SH-SY5Y (cell line): Measurements from ENCODE around the gene SLC35B3.

Experiments used
- GATA2 ChIP-seq: IDR thresholded peaks from 2 replicates; pipeline ENCODE4 v1.6.1; 2011; ENCODE audit warnings: mild to moderate bottlenecking, low read depth, low read length
- GATA3 ChIP-seq: IDR thresholded peaks from 2 replicates; pipeline ENCODE4 v1.6.1; 2011; ENCODE audit warnings: low read depth, mild to moderate bottlenecking, low read length, moderate library complexity

DNA sequence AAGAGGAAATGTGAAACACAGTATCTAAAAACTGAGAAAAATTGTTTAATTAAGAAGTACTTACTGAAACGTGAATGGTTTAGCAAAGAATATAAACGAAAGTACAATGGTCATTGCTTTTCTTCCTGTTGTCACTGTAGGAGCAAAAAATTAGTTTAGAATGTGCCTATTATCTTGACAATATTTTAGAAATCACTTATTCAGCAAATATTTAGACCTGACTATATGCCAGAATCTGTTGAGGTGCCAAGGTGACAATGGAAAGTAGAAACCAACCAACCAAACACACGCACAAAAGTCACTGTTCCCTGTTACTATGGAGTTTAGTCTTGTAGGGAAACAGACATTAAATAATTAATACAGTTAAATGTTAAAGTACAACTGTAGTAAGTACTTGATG, 20.5 kb downstream of the SLC35B3 start:
- TF ChIP-seq GATA2 (no peak), GATA3 (no peak)
